Panc1 (cell line): ENCODE data around the gene RANBP6. TPM values are rescaled to one million over a fixed set of nuclear protein-coding genes. Genes with fewer than 3 reads are reported as not detected.
"Not testable (repeated sequence)": the region's sequence is repeated elsewhere in the genome, so short reads cannot be mapped to it uniquely, and the experiment has no call there.

Experiments
- ATAC-seq: fragments of 200-7000 bp; cut with Tn5 transposase; 2 replicates; pipeline ENCODE4 v1.9.1; 2020; ENCODE audit warnings: mild to moderate bottlenecking, moderate library complexity
- BruUV-seq: library from RNA; stranded (reverse); fragments of 400-500 nt; replicated peaks from 2 replicates; lab custom pipeline; 2021; lab: Mats Ljungman, UMichigan
- CTCF ChIA-PET: fragments of 300-600 bp; sonication (Branson Sonifier 250); formaldehyde crosslinking; loops from one replicate; lab custom pipeline; 2022; ENCODE audit warnings: antibody characterized with exemption; lab: Charles Lee
- POLR2A ChIA-PET: fragments of 300-600 bp; sonication (Branson Sonifier 250); formaldehyde crosslinking; loops from one replicate; lab custom pipeline; 2022; ENCODE audit warnings: antibody characterized with exemption; lab: Charles Lee
- DNase-seq: peaks from one replicate; pipeline ENCODE4 v3.0.0-alpha.2; 2010; ENCODE audit warnings: low read depth, low spot score
- H3K27ac ChIP-seq: 2 replicates; pipeline ENCODE4 v1.5.1; 2011; ENCODE audit warnings: mild to moderate bottlenecking, low read length, inconsistent platforms
- H3K27me3 ChIP-seq: fragments of 200-500 bp; sonication (Bioruptor generic); 2 replicates; pipeline ENCODE4 v1.6.0; 2014; ENCODE audit warnings: low read length, inconsistent platforms; ENCODE audit not compliant: control insufficient read depth, insufficient read depth
- H3K36me3 ChIP-seq: fragments of 200-500 bp; sonication (Bioruptor generic); 2 replicates; pipeline ENCODE4 v1.5.1; 2014; ENCODE audit warnings: inconsistent platforms, mild to moderate bottlenecking, low read length, moderate library complexity; ENCODE audit not compliant: control insufficient read depth, insufficient read depth
- H3K4me1 ChIP-seq: 2 replicates; pipeline ENCODE4 v1.5.1; 2011; ENCODE audit warnings: inconsistent platforms, mild to moderate bottlenecking, low read length, moderate library complexity; ENCODE audit not compliant: control insufficient read depth, insufficient read depth
- H3K4me3 ChIP-seq, 2 experiments: 2 replicates each; pipeline ENCODE4 v1.5.1; 2011 to 2012; ENCODE audit warnings: low read depth in 2 of 2, low read length in 2 of 2, mild to moderate bottlenecking in 2 of 2, inconsistent platforms in 1 of 2, moderate library complexity in 1 of 2
- H3K9me3 ChIP-seq: fragments of 200-500 bp; sonication (Bioruptor generic); 2 replicates; pipeline ENCODE4 v1.5.1; 2014; ENCODE audit warnings: low read depth, mild to moderate bottlenecking, inconsistent platforms, low read length, moderate library complexity; ENCODE audit not compliant: control insufficient read depth, insufficient read depth
- POLR2AphosphoS5 ChIP-seq: IDR thresholded peaks from 2 replicates; pipeline ENCODE4 v1.6.1; 2012; ENCODE audit warnings: mild to moderate bottlenecking, low read depth, low read length, moderate library complexity
- SIN3A ChIP-seq: IDR thresholded peaks from 2 replicates; pipeline ENCODE4 v1.6.1; 2012; ENCODE audit warnings: low read depth, mild to moderate bottlenecking, low read length, moderate library complexity, borderline replicate concordance; ENCODE audit not compliant: insufficient read depth
- TCF7L2 ChIP-seq: IDR thresholded peaks from 2 replicates; pipeline ENCODE4 v1.6.1; 2011; ENCODE audit warnings: mild to moderate bottlenecking, low read depth, low read length, inconsistent platforms
- in situ Hi-C: cut with HindIII; loops from 2 replicates; pipeline ENCODE4 v1.10.0; 2016; ENCODE audit warnings: low sequenced_read_pairs, low pct_unique_long_range_greater_than_20kb
- intact Hi-C: fragments of 100-400 bp; cut with micrococcal nuclease; formaldehyde crosslinking; loops from one replicate; pipeline ENCODE4 v1.10.0; 2022; ENCODE audit not compliant: unreplicated experiment
- total RNA-seq: library from RNA; stranded (reverse); gene quantifications from one replicate; pipeline ENCODE4 v1.2.1, GENCODE V29; 2021; ENCODE audit not compliant: unreplicated experiment
- TF ChIP-seq, protein P1 (sequence below), 2 experiments: IDR thresholded peaks; 2 replicates each; pipeline ENCODE4 v1.6.1; 2011 to 2012; ENCODE audit warnings: low read depth in 2 of 2, control low read depth in 1 of 2, low read length in 1 of 2, mild to moderate bottlenecking in 1 of 2, moderate library complexity in 1 of 2; ENCODE audit not compliant: insufficient read depth in 1 of 2
- TF ChIP-seq, protein P2 (sequence below): fragments of 450-650 bp; IDR thresholded peaks from 2 replicates; pipeline ENCODE4 v1.5.1; 2017; ENCODE audit warnings: mild to moderate bottlenecking

RANBP6 gene
- total RNA-seq, 1 experiment from 2014 or later: 3.9 TPM

GRCh38 chr9:6029604-6030274, 14.3 kb upstream of the RANBP6 start:
- no peak for DNase-seq
- no peaks in the 10 kb centered on the region for H3K9me3 ChIP-seq
- no peak overlapping the region for H3K4me3 ChIP-seq
- BruUV-seq: no TSS peak
- ChIA-PET CTCF (no interaction called here), POLR2A (no interaction called here)
- H3K27me3 ChIP-seq: no peaks in the 10 kb centered on the region
- intact Hi-C loops: no loop called here
- no peak for TF ChIP-seq SIN3A
- no peak for TF ChIP-seq TCF7L2
- TF ChIP-seq, protein P1, sequence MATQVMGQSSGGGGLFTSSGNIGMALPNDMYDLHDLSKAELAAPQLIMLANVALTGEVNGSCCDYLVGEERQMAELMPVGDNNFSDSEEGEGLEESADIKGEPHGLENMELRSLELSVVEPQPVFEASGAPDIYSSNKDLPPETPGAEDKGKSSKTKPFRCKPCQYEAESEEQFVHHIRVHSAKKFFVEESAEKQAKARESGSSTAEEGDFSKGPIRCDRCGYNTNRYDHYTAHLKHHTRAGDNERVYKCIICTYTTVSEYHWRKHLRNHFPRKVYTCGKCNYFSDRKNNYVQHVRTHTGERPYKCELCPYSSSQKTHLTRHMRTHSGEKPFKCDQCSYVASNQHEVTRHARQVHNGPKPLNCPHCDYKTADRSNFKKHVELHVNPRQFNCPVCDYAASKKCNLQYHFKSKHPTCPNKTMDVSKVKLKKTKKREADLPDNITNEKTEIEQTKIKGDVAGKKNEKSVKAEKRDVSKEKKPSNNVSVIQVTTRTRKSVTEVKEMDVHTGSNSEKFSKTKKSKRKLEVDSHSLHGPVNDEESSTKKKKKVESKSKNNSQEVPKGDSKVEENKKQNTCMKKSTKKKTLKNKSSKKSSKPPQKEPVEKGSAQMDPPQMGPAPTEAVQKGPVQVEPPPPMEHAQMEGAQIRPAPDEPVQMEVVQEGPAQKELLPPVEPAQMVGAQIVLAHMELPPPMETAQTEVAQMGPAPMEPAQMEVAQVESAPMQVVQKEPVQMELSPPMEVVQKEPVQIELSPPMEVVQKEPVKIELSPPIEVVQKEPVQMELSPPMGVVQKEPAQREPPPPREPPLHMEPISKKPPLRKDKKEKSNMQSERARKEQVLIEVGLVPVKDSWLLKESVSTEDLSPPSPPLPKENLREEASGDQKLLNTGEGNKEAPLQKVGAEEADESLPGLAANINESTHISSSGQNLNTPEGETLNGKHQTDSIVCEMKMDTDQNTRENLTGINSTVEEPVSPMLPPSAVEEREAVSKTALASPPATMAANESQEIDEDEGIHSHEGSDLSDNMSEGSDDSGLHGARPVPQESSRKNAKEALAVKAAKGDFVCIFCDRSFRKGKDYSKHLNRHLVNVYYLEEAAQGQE (IDR thresholded peaks at IDR 0.05; ENCODE audit: insufficient read depth in 1 of 2, low read depth in 2 of 2, low read length in 1 of 2): no peak
- TF ChIP-seq POLR2AphosphoS5: no peak
- TF ChIP-seq, protein P2, sequence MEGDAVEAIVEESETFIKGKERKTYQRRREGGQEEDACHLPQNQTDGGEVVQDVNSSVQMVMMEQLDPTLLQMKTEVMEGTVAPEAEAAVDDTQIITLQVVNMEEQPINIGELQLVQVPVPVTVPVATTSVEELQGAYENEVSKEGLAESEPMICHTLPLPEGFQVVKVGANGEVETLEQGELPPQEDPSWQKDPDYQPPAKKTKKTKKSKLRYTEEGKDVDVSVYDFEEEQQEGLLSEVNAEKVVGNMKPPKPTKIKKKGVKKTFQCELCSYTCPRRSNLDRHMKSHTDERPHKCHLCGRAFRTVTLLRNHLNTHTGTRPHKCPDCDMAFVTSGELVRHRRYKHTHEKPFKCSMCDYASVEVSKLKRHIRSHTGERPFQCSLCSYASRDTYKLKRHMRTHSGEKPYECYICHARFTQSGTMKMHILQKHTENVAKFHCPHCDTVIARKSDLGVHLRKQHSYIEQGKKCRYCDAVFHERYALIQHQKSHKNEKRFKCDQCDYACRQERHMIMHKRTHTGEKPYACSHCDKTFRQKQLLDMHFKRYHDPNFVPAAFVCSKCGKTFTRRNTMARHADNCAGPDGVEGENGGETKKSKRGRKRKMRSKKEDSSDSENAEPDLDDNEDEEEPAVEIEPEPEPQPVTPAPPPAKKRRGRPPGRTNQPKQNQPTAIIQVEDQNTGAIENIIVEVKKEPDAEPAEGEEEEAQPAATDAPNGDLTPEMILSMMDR: no peak
- ATAC-seq: no peak
- no peak overlapping the region for H3K27ac ChIP-seq
- no peaks in the 10 kb centered on the region for H3K4me1 ChIP-seq
- in situ Hi-C loops: no loop called here
- H3K36me3 ChIP-seq: no peaks in the 10 kb centered on the region

- CTCF ChIA-PET: interaction anchor here (0.7 kb wide), 1 partner anchor 106 kb away, joined by 3 read pairs; no protein-coding TSS in a partner anchor
- H3K4me3 ChIP-seq: no peak overlapping the region
- H3K9me3 ChIP-seq: no peaks in the 10 kb centered on the region
- ATAC-seq (no peak), DNase-seq (no peak)
- POLR2A ChIA-PET: no interaction called here
- intact Hi-C loops (no loop called here), in situ Hi-C loops (no loop called here)
- no peaks in the 10 kb centered on the region for H3K4me1 ChIP-seq
- TF ChIP-seq, protein P1 (IDR thresholded peaks at IDR 0.05; ENCODE audit: insufficient read depth in 1 of 2, low read depth in 2 of 2, low read length in 1 of 2): no peak
- TF ChIP-seq, protein P2: peak; percentile 33
- H3K27ac ChIP-seq: no peak overlapping the region
- no TSS peak for BruUV-seq
- no peaks in the 10 kb centered on the region for H3K36me3 ChIP-seq
- no peaks in the 10 kb centered on the region for H3K27me3 ChIP-seq
These were observed 8.7 kb upstream of the RANBP6 start for GRCh38 chr9:6024035-6024554.

- H3K36me3 ChIP-seq, DNase-seq, intact Hi-C loops, ATAC-seq, POLR2A ChIA-PET, H3K9me3 ChIP-seq, in situ Hi-C loops, H3K27me3 ChIP-seq, BruUV-seq, H3K4me1 ChIP-seq, H3K27ac ChIP-seq, CTCF ChIA-PET, H3K4me3 ChIP-seq: not testable (repeated sequence)
These were observed 1.6 kb upstream of the RANBP6 start for GRCh38 chr9:6016975-6017374.
